Smooth muscle cell (in vitro differentiated cells): Measurements from ENCODE around the gene MAT1A. TPM values are rescaled to one million over a fixed set of nuclear protein-coding genes. Genes with fewer than 3 reads are reported as not detected.

Experiments used
- DNase-seq: peaks from one replicate; lab custom pipeline; 2025; ENCODE audit not compliant: unreplicated experiment; lab: John Stamatoyannopoulos, UW
- H2AFZ ChIP-seq: fragments of 200-600 bp; sonication (generic); 2 replicates; pipeline ENCODE4 v1.6.0; 2016; ENCODE audit warnings: antibody characterized with exemption, low read depth, mild to moderate bottlenecking
- H3F3A ChIP-seq: fragments of 200-600 bp; sonication (generic); 2 replicates; pipeline ENCODE4 v1.6.0; 2017; ENCODE audit warnings: antibody characterized with exemption, low read depth
- H3K27ac ChIP-seq: fragments of 200-600 bp; sonication (generic); 2 replicates; pipeline ENCODE4 v1.5.1; 2016; ENCODE audit warnings: low read depth, mild to moderate bottlenecking
- H3K27me3 ChIP-seq: fragments of 200-600 bp; sonication (generic); 2 replicates; pipeline ENCODE4 v1.6.1; 2016; ENCODE audit warnings: low read depth, mild to moderate bottlenecking
- H3K36me3 ChIP-seq: fragments of 200-600 bp; sonication (generic); 2 replicates; pipeline ENCODE4 v1.5.1; 2016; ENCODE audit warnings: low read depth
- H3K4me1 ChIP-seq: fragments of 200-600 bp; sonication (generic); 2 replicates; pipeline ENCODE4 v1.5.1; 2016; ENCODE audit warnings: low read depth
- H3K4me2 ChIP-seq: fragments of 200-600 bp; sonication (generic); 2 replicates; pipeline ENCODE4 v1.6.0; 2016; ENCODE audit warnings: mild to moderate bottlenecking
- H3K4me3 ChIP-seq: fragments of 200-600 bp; sonication (generic); 2 replicates; pipeline ENCODE4 v1.5.1; 2016; ENCODE audit warnings: mild to moderate bottlenecking
- H3K79me2 ChIP-seq: fragments of 200-600 bp; sonication (generic); 2 replicates; pipeline ENCODE4 v1.6.0; 2016; ENCODE audit warnings: low read depth, mild to moderate bottlenecking
- H3K9ac ChIP-seq: fragments of 200-600 bp; sonication (generic); 2 replicates; pipeline ENCODE4 v1.6.0; 2016; ENCODE audit warnings: low read depth
- H3K9me3 ChIP-seq: fragments of 200-600 bp; sonication (generic); replicated peaks from 2 replicates; pipeline ENCODE4 v1.5.1; 2016; ENCODE audit warnings: low read depth
- H4K20me1 ChIP-seq: fragments of 200-600 bp; sonication (generic); 2 replicates; pipeline ENCODE4 v1.6.0; 2016; ENCODE audit warnings: low read depth
- CTCF ChIP-seq: fragments of 200-600 bp; sonication (generic); IDR thresholded peaks from 2 replicates; pipeline ENCODE4 v1.5.1; 2017; ENCODE audit warnings: borderline replicate concordance, mild to moderate bottlenecking, antibody characterized with exemption; ENCODE audit not compliant: insufficient read depth, poor library complexity, severe bottlenecking
- WGBS: methylation state at CpG from one replicate; pipeline ENCODE4 v1.1.7; 2016; ENCODE audit warnings: low lambda C conversion rate; 5-methylcytosine and 5-hydroxymethylcytosine counted together
- polyA plus RNA-seq: library from polyadenylated mRNA; unstranded; fragments of >200 nt; fragmentation: Nextera tagmentation; extraction: Ambion mirVana; gene quantifications from 2 replicates; pipeline ENCODE4 v1.2.1, GENCODE V29; 2016
- total RNA-seq: library from RNA; depleted of rRNA; stranded (reverse); fragments of >200 nt; gene quantifications from 2 replicates; pipeline ENCODE4 v1.2.3, GENCODE V29; 2014

MAT1A gene
- total and polyA plus RNA-seq, 2 experiments from 2014 or later = 0.09 TPM; not detected in 1

- no peaks in the 10 kb centered on the region for H3K36me3 ChIP-seq
- H3K27me3 ChIP-seq = no peaks in the 10 kb centered on the region
- TF ChIP-seq CTCF = no peak
- peaks cover 16% of the 10 kb centered on the region for H3K4me1 ChIP-seq
- no peaks in the 10 kb centered on the region for H3K79me2 ChIP-seq
- no peak overlapping the region for H2AFZ ChIP-seq
- WGBS = 66% methylated on average over 3 of the region's 3 CpGs
- H3K4me3 ChIP-seq = no peak overlapping the region
- H3K4me2 ChIP-seq = no peak overlapping the region
- H4K20me1 ChIP-seq = no peaks in the 10 kb centered on the region
- no peaks in the 10 kb centered on the region for H3K9me3 ChIP-seq
- no peaks in the 10 kb centered on the region for H3F3A ChIP-seq
- no peak for DNase-seq
- no peak overlapping the region for H3K27ac ChIP-seq
- no peak overlapping the region for H3K9ac ChIP-seq
Measured at GRCh38 chr10:80323311-80323710, 33.9 kb upstream of the MAT1A start.

GRCh38 chr10:80322711-80323110 is 33.3 kb upstream of the MAT1A start:
- Histone ChIP-seq H3K4me2 (no peak overlapping the region), H3K9ac (no peak overlapping the region), H3F3A (no peaks in the 10 kb centered on the region), H3K27ac (no peak overlapping the region), H2AFZ (no peak overlapping the region), H3K36me3 (no peaks in the 10 kb centered on the region), H4K20me1 (no peaks in the 10 kb centered on the region), H3K9me3 (no peaks in the 10 kb centered on the region), H3K4me1 (peaks cover 16% of the 10 kb centered on the region), H3K4me3 (no peak overlapping the region), H3K79me2 (no peaks in the 10 kb centered on the region), H3K27me3 (no peaks in the 10 kb centered on the region)
- WGBS = 79% methylated on average over 1 of the region's 1 CpG
- no peak for TF ChIP-seq CTCF
- no peak for DNase-seq

- no peak overlapping the region for H3K4me3 ChIP-seq
- no peaks in the 10 kb centered on the region for H3F3A ChIP-seq
- H3K9ac ChIP-seq = no peak overlapping the region
- H3K4me2 ChIP-seq = no peak overlapping the region
- no peak overlapping the region for H3K27ac ChIP-seq
- no peaks in the 10 kb centered on the region for H3K79me2 ChIP-seq
- WGBS = 72% methylated on average over 2 of the region's 2 CpGs
- no peaks in the 10 kb centered on the region for H4K20me1 ChIP-seq
- no peaks in the 10 kb centered on the region for H3K27me3 ChIP-seq
- no peak for TF ChIP-seq CTCF
- peaks cover 16% of the 10 kb centered on the region for H3K4me1 ChIP-seq
- H3K36me3 ChIP-seq = no peaks in the 10 kb centered on the region
- no peak for DNase-seq
- no peaks in the 10 kb centered on the region for H3K9me3 ChIP-seq
- no peak overlapping the region for H2AFZ ChIP-seq
Measured at GRCh38 chr10:80322158-80322557, 32.7 kb upstream of the MAT1A start.

- Histone ChIP-seq H2AFZ (no peak overlapping the region), H3K27ac (no peak overlapping the region), H3F3A (no peaks in the 10 kb centered on the region), H3K4me2 (no peak overlapping the region), H3K4me3 (no peak overlapping the region), H3K79me2 (no peaks in the 10 kb centered on the region), H3K9ac (no peak overlapping the region), H4K20me1 (no peaks in the 10 kb centered on the region), H3K4me1 (peaks cover 16% of the 10 kb centered on the region), H3K27me3 (no peaks in the 10 kb centered on the region), H3K36me3 (no peaks in the 10 kb centered on the region), H3K9me3 (no peaks in the 10 kb centered on the region)
- no peak for TF ChIP-seq CTCF
- no peak for DNase-seq
- 95% methylated on average over 5 of the region's 5 CpGs for WGBS
Measured at GRCh38 chr10:80321183-80321582, 31.7 kb upstream of the MAT1A start.
